SJSA1 (cell line): Measurements from ENCODE around the gene RFC1. TPM values are rescaled to one million over a fixed set of nuclear protein-coding genes. Genes with fewer than 3 reads are reported as not detected.
"Not testable (repeated sequence)": the region's sequence is repeated elsewhere in the genome, so short reads cannot be mapped to it uniquely, and the experiment has no call there.

Experiments
- DNase-seq, 2 experiments: peaks; one replicate each; pipeline ENCODE4 v3.0.0-alpha.2; 2015 to 2020; ENCODE audit warnings: low spot score in 2 of 2, low read depth in 1 of 2
- H3K27ac ChIP-seq: fragments of 250-450 bp; sonication (Bioruptor Pico); 2 replicates; pipeline ENCODE4 v1.5.1; 2020; ENCODE audit warnings: mild to moderate bottlenecking, moderate library complexity
- H3K27me3 ChIP-seq: fragments of 250-450 bp; sonication (Bioruptor Pico); replicated peaks from 2 replicates; pipeline ENCODE4 v1.5.1; 2020; ENCODE audit warnings: mild to moderate bottlenecking, moderate library complexity
- H3K36me3 ChIP-seq: fragments of 250-450 bp; sonication (Bioruptor Pico); 2 replicates; pipeline ENCODE4 v1.5.1; 2020; ENCODE audit warnings: mild to moderate bottlenecking
- H3K4me1 ChIP-seq: fragments of 250-450 bp; sonication (Bioruptor Pico); replicated peaks from 2 replicates; pipeline ENCODE4 v1.6.1; 2021; ENCODE audit warnings: mild to moderate bottlenecking
- H3K4me3 ChIP-seq: fragments of 250-450 bp; sonication (Bioruptor Pico); 2 replicates; pipeline ENCODE4 v1.5.1; 2020; ENCODE audit warnings: mild to moderate bottlenecking
- H3K9me3 ChIP-seq: fragments of 250-450 bp; sonication (Bioruptor Pico); replicated peaks from 2 replicates; pipeline ENCODE4 v1.5.1; 2020; ENCODE audit warnings: mild to moderate bottlenecking
- total RNA-seq: library from RNA; depleted of rRNA; stranded (reverse); fragments of >200 nt; shearing (Covaris generic); gene quantifications from 2 replicates; pipeline ENCODE4 v1.2.3, GENCODE V29; 2014; rRNA removed

Gene RFC1
- total RNA-seq, 1 experiment from 2014 or later = 57.9 TPM

- Histone ChIP-seq H3K4me3 (no peak overlapping the region), H3K9me3 (no peaks in the 10 kb centered on the region), H3K36me3 (no peaks in the 10 kb centered on the region), H3K27ac (no peak overlapping the region), H3K4me1 (no peaks in the 10 kb centered on the region), H3K27me3 (no peaks in the 10 kb centered on the region)
- DNase-seq = no peak
Measured at GRCh38 chr4:39280770-39281169, 85.4 kb downstream of the RFC1 start.

- Histone ChIP-seq H3K9me3 (no peaks in the 10 kb centered on the region), H3K27ac (no peak overlapping the region), H3K4me1 (no peaks in the 10 kb centered on the region), H3K36me3 (no peaks in the 10 kb centered on the region), H3K27me3 (no peaks in the 10 kb centered on the region), H3K4me3 (no peak overlapping the region)
- DNase-seq = no peak
Measured at GRCh38 chr4:39279416-39279815, 86.7 kb downstream of the RFC1 start.

DNA sequence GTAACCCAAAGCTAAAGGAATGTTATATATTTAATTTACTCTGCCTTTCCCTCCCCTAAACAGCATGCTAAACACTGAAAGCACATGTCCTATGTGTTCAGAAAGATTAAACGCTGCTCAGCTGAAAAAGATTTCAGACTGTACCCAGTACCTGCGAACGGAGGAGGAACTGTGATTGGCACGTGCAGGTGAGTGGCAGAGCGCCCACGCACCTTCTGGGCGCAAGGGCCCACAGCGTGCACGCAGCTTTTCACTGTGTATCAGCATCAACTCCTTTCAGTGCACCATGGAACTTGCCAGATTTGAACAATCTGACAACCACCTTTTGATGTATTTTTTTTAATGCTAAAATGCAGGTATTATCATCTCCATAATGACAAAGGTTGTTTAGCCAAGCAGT is 87.7 kb downstream of the RFC1 start:
- no peak overlapping the region for H3K4me3 ChIP-seq
- H3K36me3 ChIP-seq = no peaks in the 10 kb centered on the region
- no peaks in the 10 kb centered on the region for H3K4me1 ChIP-seq
- no peaks in the 10 kb centered on the region for H3K27me3 ChIP-seq
- H3K27ac ChIP-seq = no peak overlapping the region
- H3K9me3 ChIP-seq = no peaks in the 10 kb centered on the region
- DNase-seq = no peak

GRCh38 chr4:39277661-39278060 is 88.5 kb downstream of the RFC1 start:
- DNase-seq, H3K9me3 ChIP-seq, H3K27ac ChIP-seq, H3K27me3 ChIP-seq, H3K36me3 ChIP-seq, H3K4me1 ChIP-seq, H3K4me3 ChIP-seq: not testable (repeated sequence)

GRCh38 chr4:39274503-39274902 is 91.7 kb downstream of the RFC1 start:
- Histone ChIP-seq H3K27me3 (no peaks in the 10 kb centered on the region), H3K4me3 (no peak overlapping the region), H3K36me3 (no peaks in the 10 kb centered on the region), H3K4me1 (no peaks in the 10 kb centered on the region), H3K9me3 (no peaks in the 10 kb centered on the region), H3K27ac (no peak overlapping the region)
- no peak for DNase-seq

DNA sequence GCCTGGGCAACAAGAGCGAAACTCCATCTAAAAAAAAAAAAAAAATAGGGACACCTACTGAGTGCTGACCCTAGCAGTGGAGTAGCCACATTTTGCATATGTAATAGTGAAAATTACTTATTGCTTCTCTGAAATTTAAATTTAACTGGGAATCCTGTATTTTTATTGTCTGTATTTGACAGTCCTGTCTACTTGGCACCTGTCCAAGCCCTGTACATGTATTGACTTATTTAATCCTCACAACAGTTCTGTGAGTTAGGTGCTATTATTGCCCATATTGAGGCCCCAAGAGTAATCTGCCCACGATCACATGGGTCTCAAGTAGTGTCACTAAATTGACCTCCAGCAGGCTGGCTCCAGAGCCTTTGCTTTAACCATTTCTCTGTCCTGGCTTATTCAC is 102.3 kb downstream of the RFC1 start:
- no peak for DNase-seq
- Histone ChIP-seq H3K9me3 (no peaks in the 10 kb centered on the region), H3K4me1 (peaks cover 18% of the 10 kb centered on the region), H3K36me3 (no peaks in the 10 kb centered on the region; the same call in 1 of the 2 replicates), H3K27me3 (no peaks in the 10 kb centered on the region), H3K4me3 (no peak overlapping the region), H3K27ac (no peak overlapping the region)

DNA sequence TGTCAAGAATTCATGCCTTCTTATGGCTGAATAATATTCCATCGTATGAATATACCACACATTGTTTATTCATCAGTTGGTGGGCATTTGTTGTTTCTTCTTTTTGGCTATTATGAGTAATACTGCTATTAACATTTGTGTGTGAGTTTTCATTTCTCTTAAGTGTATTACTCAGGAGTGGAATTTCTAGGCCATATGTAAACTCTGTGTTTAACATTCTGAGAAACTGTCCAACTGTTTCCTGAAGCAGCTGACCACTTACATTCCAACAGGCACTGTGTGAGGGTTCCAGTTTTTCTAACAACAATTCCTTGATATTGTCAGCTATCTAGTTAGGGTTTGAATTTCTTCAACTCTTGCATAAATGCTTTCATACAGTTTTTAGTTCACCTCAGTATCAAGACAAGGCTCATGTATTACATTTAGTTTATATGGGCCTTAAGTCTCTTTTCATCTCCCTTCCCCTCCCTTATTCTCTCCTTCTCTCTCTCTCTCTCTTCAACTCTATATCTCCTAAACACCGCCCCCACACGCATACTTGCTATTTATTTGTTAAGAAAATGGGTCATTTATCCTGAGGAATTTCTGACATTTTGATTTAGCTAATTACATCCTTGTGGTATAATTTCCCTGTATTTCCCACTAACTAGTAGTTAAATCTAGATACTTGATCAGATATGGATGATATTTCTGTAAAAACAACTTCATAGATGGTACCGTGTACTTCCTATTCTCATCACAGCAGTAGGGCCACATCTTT is 106.4 kb downstream of the RFC1 start:
- no peaks in the 10 kb centered on the region for H3K27me3 ChIP-seq
- DNase-seq = peak in 1 of 2 experiments; percentile 58
- peak overlapping the region; percentile 82 for H3K27ac ChIP-seq
- no peaks in the 10 kb centered on the region; the same call in 1 of the 2 replicates for H3K36me3 ChIP-seq
- no peak overlapping the region for H3K4me3 ChIP-seq
- H3K9me3 ChIP-seq = no peaks in the 10 kb centered on the region
- H3K4me1 ChIP-seq = peaks cover 39% of the 10 kb centered on the region

DNA sequence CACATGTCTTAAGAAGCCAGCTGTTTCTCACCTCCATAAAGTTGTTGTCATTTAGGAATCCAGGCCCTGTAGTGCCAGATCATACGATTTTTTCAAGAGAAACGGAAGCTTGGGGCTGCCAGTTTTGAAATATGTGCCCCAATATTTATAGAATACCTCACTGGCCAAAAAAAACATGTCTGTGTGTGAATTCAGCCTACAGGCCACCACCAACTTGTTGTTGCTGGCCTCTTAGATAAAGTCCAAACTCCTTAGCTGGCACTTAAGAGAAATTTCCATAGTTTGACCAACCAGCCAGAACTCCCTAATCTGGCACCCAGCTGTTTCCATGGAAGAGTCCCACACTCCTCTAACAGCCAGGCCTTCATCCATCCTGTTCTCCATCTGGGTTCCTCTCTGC is 109.7 kb downstream of the RFC1 start:
- Histone ChIP-seq H3K4me1 (peaks cover 47% of the 10 kb centered on the region), H3K36me3 (no peaks in the 10 kb centered on the region; the same call in 1 of the 2 replicates), H3K27ac (peak overlapping the region; percentile 99), H3K9me3 (no peaks in the 10 kb centered on the region), H3K4me3 (no peak overlapping the region), H3K27me3 (no peaks in the 10 kb centered on the region)
- no peak for DNase-seq

DNA sequence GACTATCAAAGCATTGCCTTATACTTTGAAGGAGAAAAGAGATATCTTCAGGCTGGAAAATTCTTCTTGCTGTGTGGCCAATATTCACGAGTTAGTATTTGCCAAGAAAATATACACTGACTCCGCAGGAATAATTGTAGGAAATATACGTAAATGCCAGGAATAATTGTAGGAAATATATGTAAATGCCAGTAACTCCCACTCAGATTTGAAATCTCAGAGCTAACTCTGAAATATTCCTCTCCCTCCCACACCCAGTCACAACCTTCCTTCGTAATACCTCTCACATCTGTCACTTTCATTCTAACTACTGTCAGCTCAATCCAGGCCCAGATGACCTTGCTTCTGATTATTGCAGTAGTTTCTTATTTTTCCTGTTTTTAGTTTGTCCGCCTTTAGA is 110.3 kb downstream of the RFC1 start:
- no peaks in the 10 kb centered on the region for H3K27me3 ChIP-seq
- DNase-seq = peak in 1 of 2 experiments; percentile 57
- H3K4me3 ChIP-seq = no peak overlapping the region
- no peaks in the 10 kb centered on the region; the same call in 1 of the 2 replicates for H3K36me3 ChIP-seq
- peak overlapping the region; percentile 99 for H3K27ac ChIP-seq
- H3K4me1 ChIP-seq = peaks cover 47% of the 10 kb centered on the region
- H3K9me3 ChIP-seq = no peaks in the 10 kb centered on the region

DNA sequence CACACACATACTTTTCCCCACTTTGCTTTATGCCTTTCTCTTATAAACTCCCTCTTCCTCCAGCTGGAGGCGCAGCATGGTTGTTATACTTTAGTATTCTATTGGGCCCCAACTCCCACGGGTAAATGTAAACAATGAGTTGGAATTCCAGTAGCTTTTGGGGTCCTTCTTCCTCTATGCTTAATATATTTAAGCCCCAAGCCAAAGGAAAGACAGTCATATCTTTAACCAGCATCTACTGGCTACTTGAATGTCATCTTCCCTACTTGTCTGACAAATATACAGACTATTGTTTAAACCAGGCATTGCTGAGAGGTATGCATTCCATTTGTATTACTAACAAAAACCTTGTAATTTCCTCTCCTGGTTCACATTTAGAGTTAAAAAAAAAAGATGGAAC is 110.9 kb downstream of the RFC1 start:
- Histone ChIP-seq H3K27ac (peak overlapping the region; percentile 99), H3K36me3 (no peaks in the 10 kb centered on the region), H3K9me3 (no peaks in the 10 kb centered on the region), H3K4me1 (peaks cover 43% of the 10 kb centered on the region), H3K27me3 (no peaks in the 10 kb centered on the region), H3K4me3 (no peak overlapping the region)
- DNase-seq = peak; percentile 59 to 86

DNA sequence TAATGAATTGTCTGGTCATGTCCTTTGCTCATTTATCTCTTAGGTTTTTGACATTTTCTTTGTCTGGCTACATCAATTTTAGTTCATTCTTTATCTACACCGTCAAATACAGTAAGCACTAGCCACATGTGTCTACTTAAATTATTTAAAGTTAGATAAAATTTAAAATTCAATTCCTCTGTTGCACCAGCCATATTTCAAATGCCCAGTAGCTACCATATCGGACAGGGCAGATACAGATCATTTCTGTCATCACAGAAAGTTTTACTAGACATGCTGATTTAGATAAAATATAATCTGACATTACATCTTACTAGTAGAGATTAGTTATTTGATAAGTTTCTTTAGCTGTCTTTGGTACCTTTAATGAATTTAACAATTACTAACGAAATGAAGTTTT is 122.7 kb downstream of the RFC1 start:
- Histone ChIP-seq H3K4me1 (no peaks in the 10 kb centered on the region), H3K36me3 (no peaks in the 10 kb centered on the region), H3K4me3 (no peak overlapping the region), H3K27me3 (no peaks in the 10 kb centered on the region), H3K9me3 (no peaks in the 10 kb centered on the region), H3K27ac (no peak overlapping the region)
- no peak for DNase-seq

Other genes with a start within 250 kb of the RFC1 start
- gene WDR19, start 183.8 kb downstream of the RFC1 start, total RNA-seq = 4.1 and 11.1 TPM in 2 replicates
- gene KLB, start 40.6 kb upstream of the RFC1 start, total RNA-seq = not detected in 2 replicates
- gene RPL9, start 92.6 kb upstream of the RFC1 start, total RNA-seq = 868 and 1,737 TPM in 2 replicates
- gene LIAS, start 92.7 kb upstream of the RFC1 start, total RNA-seq = 4.8 and 8.2 TPM in 2 replicates
- 18.2 and 27.4 TPM in 2 replicates for gene UGDH, start 161.1 kb upstream of the RFC1 start, total RNA-seq